CD4-positive, alpha-beta T cell treated with Interferon alpha-2 for 1 hour (primary cell): ENCODE data around the gene ZNF467.

ENCODE experiments used
- DNase-seq, 2 donors: peaks; one replicate each; pipeline ENCODE4 v3.0.0-alpha.2; 2020 to 2022

The ZNF467 gene

GRCh38 chr7:149785402-149785801, 12.0 kb upstream of the ZNF467 start:
- DNase-seq, result no peak

GRCh38 chr7:149784251-149784608, 10.8 kb upstream of the ZNF467 start:
- no peak for DNase-seq

- no peak for DNase-seq
Observed at GRCh38 chr7:149783386-149784250, 10.2 kb upstream of the ZNF467 start.

GRCh38 chr7:149782682-149783345, 9.4 kb upstream of the ZNF467 start:
- DNase-seq, result no peak

GRCh38 chr7:149781921-149782320, 8.5 kb upstream of the ZNF467 start:
- DNase-seq, result no peak

GRCh38 chr7:149780636-149781419, 7.4 kb upstream of the ZNF467 start:
- DNase-seq, result no peak

- no peak for DNase-seq
Observed at GRCh38 chr7:149780056-149780455, 6.7 kb upstream of the ZNF467 start.

GRCh38 chr7:149779502-149779805, 6.1 kb upstream of the ZNF467 start:
- no peak for DNase-seq

GRCh38 chr7:149778696-149779501, 5.5 kb upstream of the ZNF467 start:
- DNase-seq, result no peak

GRCh38 chr7:149778327-149778637, 4.9 kb upstream of the ZNF467 start:
- no peak for DNase-seq

GRCh38 chr7:149777551-149778326, 4.4 kb upstream of the ZNF467 start:
- no peak for DNase-seq

- DNase-seq, result no peak
Observed at GRCh38 chr7:149776848-149777407, 3.5 kb upstream of the ZNF467 start.

GRCh38 chr7:149776289-149776688, 2.9 kb upstream of the ZNF467 start:
- DNase-seq, result peak in 1 of 2 donors; percentile 22

GRCh38 chr7:149775176-149775556, 1.8 kb upstream of the ZNF467 start:
- DNase-seq, result no peak

- no peak for DNase-seq
Observed at GRCh38 chr7:149774237-149775175, 1.1 kb upstream of the ZNF467 start.

- DNase-seq, result peak; percentile 26 to 38
Observed at GRCh38 chr7:149772956-149773434, 393 bp downstream of the ZNF467 start.

- no peak for DNase-seq
Observed at GRCh38 chr7:149772241-149772955, 990 bp downstream of the ZNF467 start.

GRCh38 chr7:149771720-149772240, 1.6 kb downstream of the ZNF467 start:
- peak; percentile 88 to 90 for DNase-seq
